Adrenal gland (tissue), 5 donors: ENCODE results near the gene CTNND2.

Source experiments
- CTCF ChIP-seq, 6 experiments: fragments of 450-650 bp in 4 of 6; fragments of 200-600 bp in 2 of 6; sonication (generic) in 1 of 6; IDR thresholded peaks; 1 replicate in 5 of 6; 2 replicates in 1 of 6; pipeline versions ENCODE4 v1.5.1 to v1.8.0; 2016 to 2021; ENCODE audit warnings: antibody characterized with exemption in 6 of 6, mild to moderate bottlenecking in 2 of 6, moderate library complexity in 1 of 6
- POLR2A ChIP-seq, 2 donors: fragments of 450-650 bp; IDR thresholded peaks; one replicate each; pipeline ENCODE4 v1.6.1; 2017; ENCODE audit warnings: antibody characterized with exemption in 2 of 2, mild to moderate bottlenecking in 2 of 2, moderate library complexity in 1 of 2
- donor health status: DM: no; HTN: no; CAD: no.

DNA sequence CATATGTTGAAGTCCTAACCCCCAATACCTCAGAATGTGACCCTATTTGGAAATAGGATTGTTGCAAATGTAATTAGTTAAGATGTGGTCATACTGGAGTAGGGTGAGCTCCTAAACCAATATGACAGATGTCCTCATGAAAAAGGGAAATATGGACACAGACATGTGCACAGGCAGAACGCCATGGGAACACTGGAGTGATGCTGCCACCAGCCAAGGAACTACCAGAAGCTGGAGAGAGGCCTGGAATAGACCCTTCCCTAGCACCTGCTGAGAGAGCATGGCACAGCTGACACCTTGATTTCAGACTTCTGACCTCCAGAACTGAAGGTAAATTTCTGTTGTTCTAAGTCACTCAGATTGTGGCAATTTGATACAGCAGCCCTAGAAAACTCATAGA lies 110.8 kb downstream of the CTNND2 start:
- TF ChIP-seq CTCF (IDR thresholded peaks at IDR 0.05) (no peak), POLR2A (IDR thresholded peaks at IDR 0.05) (no peak)
